Body of pancreas (tissue), 4 donors: Measurements from ENCODE around the gene UBAC2. TPM values are rescaled to one million over a fixed set of nuclear protein-coding genes. Genes with fewer than 3 reads are reported as not detected.
"Not testable (repeated sequence)": the region's sequence is repeated elsewhere in the genome, so short reads cannot be mapped to it uniquely, and the experiment has no call there.

ENCODE experiments used
- ATAC-seq: fragments of 150-250 bp; one replicate; pipeline ENCODE4 v1.9.1; 2016
- DNase-seq, 4 donors: peaks; one replicate each; pipeline ENCODE4 v3.0.0-alpha.2; 2019
- H3K27ac ChIP-seq, 4 donors: fragments of 200-600 bp; sonication (generic); 1 replicate in 3 of 4; 2 replicates in 1 of 4; pipeline versions ENCODE4 v1.5.1 to v1.6.1; 2016 to 2019; ENCODE audit warnings: mild to moderate bottlenecking in 1 of 4, mixed read lengths in 1 of 4, moderate library complexity in 1 of 4
- H3K27me3 ChIP-seq, 2 donors: fragments of 200-600 bp; sonication (generic); one replicate each; pipeline ENCODE4 v1.6.0; 2016; ENCODE audit warnings: mild to moderate bottlenecking in 1 of 2
- H3K36me3 ChIP-seq, 2 donors: fragments of 200-600 bp; sonication (generic); replicated peaks in 1 of 2; 2 replicates each; pipeline ENCODE4 v1.5.1; 2016; ENCODE audit warnings: low read depth in 2 of 2; ENCODE audit not compliant: insufficient read depth in 1 of 2
- H3K4me1 ChIP-seq: fragments of 200-600 bp; sonication (generic); one replicate; pipeline ENCODE4 v1.6.0; 2016
- H3K4me3 ChIP-seq, 2 donors: fragments of 200-600 bp; sonication (generic); 1 replicate in 1 of 2; 2 replicates in 1 of 2; pipeline ENCODE4 v1.5.1; 2016 to 2019
- H3K9me3 ChIP-seq, 3 donors: fragments of 200-600 bp; sonication (generic); 1 replicate in 2 of 3; 2 replicates in 1 of 3; pipeline ENCODE4 v1.5.1; 2016
- CTCF ChIP-seq, 7 experiments: fragments of 450-650 bp in 4 of 7; fragments of 200-600 bp in 3 of 7; sonication (generic) in 3 of 7; IDR thresholded peaks; one replicate each; pipeline ENCODE4 v1.5.1; 2016 to 2019; ENCODE audit warnings: antibody characterized with exemption in 7 of 7
- POLR2A ChIP-seq, 3 donors: fragments of 450-650 bp; IDR thresholded peaks; one replicate each; pipeline ENCODE4 v1.6.1; 2016; ENCODE audit warnings: antibody characterized with exemption in 3 of 3, mild to moderate bottlenecking in 2 of 3
- WGBS, 2 donors: methylation state at CpG; one replicate each; pipeline ENCODE4 v1.1.5; 2017; 5-methylcytosine and 5-hydroxymethylcytosine counted together
- intact Hi-C: fragments of 100-400 bp; cut with DNase I; formaldehyde crosslinking; loops from one replicate; pipeline ENCODE4 v1.15.1; 2023
- total RNA-seq, 2 donors: library from RNA; depleted of rRNA; stranded (reverse); fragments of >200 nt; gene quantifications; one replicate each; pipeline ENCODE4 v1.1.0, GENCODE V29; 2016

UBAC2 gene
- total RNA-seq, 2 donors from 2014 or later: 21.4 to 27.2 TPM

- no peak for TF ChIP-seq CTCF (IDR thresholded peaks at IDR 0.05)
- no peak for TF ChIP-seq POLR2A (IDR thresholded peaks at IDR 0.05)
- ATAC-seq: no peak
- DNase-seq: no peak
- H3K9me3 ChIP-seq: no peaks in the 10 kb centered on the region
- H3K27me3 ChIP-seq: no peaks in the 10 kb centered on the region
- H3K27ac ChIP-seq: no peak overlapping the region
- H3K36me3 ChIP-seq: no peaks in the 10 kb centered on the region
- WGBS, 2 donors: 66 to 67% methylated on average over 11 of the region's 11 CpGs
- H3K4me3 ChIP-seq: no peak overlapping the region
- intact Hi-C loops: no loop called here
- H3K4me1 ChIP-seq: no peaks in the 10 kb centered on the region
Measured at GRCh38 chr13:99391781-99392469, 191.3 kb downstream of the UBAC2 start.

- Histone ChIP-seq H3K27me3 (no peaks in the 10 kb centered on the region), H3K9me3 (no peaks in the 10 kb centered on the region), H3K36me3 (no peaks in the 10 kb centered on the region), H3K4me3 (no peak overlapping the region), H3K4me1 (no peaks in the 10 kb centered on the region), H3K27ac (no peak overlapping the region)
- TF ChIP-seq CTCF (IDR thresholded peaks at IDR 0.05): no peak
- no peak for TF ChIP-seq POLR2A (IDR thresholded peaks at IDR 0.05)
- intact Hi-C loops: no loop called here
- no peak for DNase-seq
- ATAC-seq: no peak
- WGBS, 2 donors: 59% methylated on average over 13 of the region's 13 CpGs
Measured at GRCh38 chr13:99392470-99393135, 191.9 kb downstream of the UBAC2 start.

GRCh38 chr13:99393391-99393790 lies 192.7 kb downstream of the UBAC2 start:
- intact Hi-C loops, H3K9me3 ChIP-seq, H3K27me3 ChIP-seq, DNase-seq, H3K4me3 ChIP-seq, H3K4me1 ChIP-seq, H3K36me3 ChIP-seq, ATAC-seq, H3K27ac ChIP-seq: not testable (repeated sequence)
- WGBS, 2 donors: 91 to 93% methylated on average over 3 to 7 of the region's 7 CpGs

- TF ChIP-seq POLR2A (IDR thresholded peaks at IDR 0.05) (no peak), CTCF (IDR thresholded peaks at IDR 0.05) (no peak)
- no peak overlapping the region for H3K4me3 ChIP-seq
Measured at GRCh38 chr13:99393791-99394735, 193.4 kb downstream of the UBAC2 start.

GRCh38 chr13:99395436-99395835 lies 194.8 kb downstream of the UBAC2 start:
- TF ChIP-seq CTCF (IDR thresholded peaks at IDR 0.05) (no peak), POLR2A (IDR thresholded peaks at IDR 0.05) (no peak)
- Histone ChIP-seq H3K27ac (no peak overlapping the region), H3K4me1 (no peaks in the 10 kb centered on the region), H3K4me3 (no peak overlapping the region), H3K27me3 (no peaks in the 10 kb centered on the region), H3K36me3 (no peaks in the 10 kb centered on the region), H3K9me3 (no peaks in the 10 kb centered on the region)
- whole genome bisulfite sequencing, 2 donors: 87 to 95% methylated on average over 8 to 11 of the region's 11 CpGs
- intact Hi-C loops: no loop called here
- DNase-seq: no peak
- ATAC-seq: no peak

More at GRCh38 chr13:99393791-99394735, 193.4 kb downstream of the UBAC2 start:
- no peaks in the 10 kb centered on the region for H3K4me1 ChIP-seq
- no peaks in the 10 kb centered on the region for H3K27me3 ChIP-seq
- WGBS, 2 donors: 84 to 85% methylated on average over 21 of the region's 21 CpGs
- H3K36me3 ChIP-seq: no peaks in the 10 kb centered on the region
- intact Hi-C loops: no loop called here
- ATAC-seq (no peak), DNase-seq (no peak)
- H3K27ac ChIP-seq: no peak overlapping the region
- no peaks in the 10 kb centered on the region for H3K9me3 ChIP-seq
